HG03095 (cell line): ENCODE data around the gene ZNF324B.
"Not testable (repeated sequence)": the region's sequence is repeated elsewhere in the genome, so short reads cannot be mapped to it uniquely, and the experiment has no call there.

Experiments used
- ATAC-seq: cut with Tn5 transposase; IDR thresholded peaks from one replicate; pipeline ENCODE4 v1.9.1; 2021; ENCODE audit warnings: moderate library complexity; ENCODE audit not compliant: unreplicated experiment

The ZNF324B gene

GRCh38 chr19:58479736-58480480, 28.5 kb downstream of the ZNF324B start:
- ATAC-seq, result no peak

- ATAC-seq, result no peak
Observed at GRCh38 chr19:58480481-58480830, 29.0 kb downstream of the ZNF324B start.

GRCh38 chr19:58480831-58481230, 29.4 kb downstream of the ZNF324B start:
- no peak for ATAC-seq

GRCh38 chr19:58482372-58482771, 30.9 kb downstream of the ZNF324B start:
- no peak for ATAC-seq

GRCh38 chr19:58483776-58484175, 32.4 kb downstream of the ZNF324B start:
- no peak for ATAC-seq

- not testable (repeated sequence) for ATAC-seq
Observed at GRCh38 chr19:58484349-58484748, 32.9 kb downstream of the ZNF324B start.

- no peak for ATAC-seq
Observed at GRCh38 chr19:58491393-58491792, 40.0 kb downstream of the ZNF324B start.

- no peak for ATAC-seq
Observed at GRCh38 chr19:58492265-58492664, 40.8 kb downstream of the ZNF324B start.

GRCh38 chr19:58497634-58498170, 46.3 kb downstream of the ZNF324B start:
- no peak for ATAC-seq

GRCh38 chr19:58498316-58499020, 47.0 kb downstream of the ZNF324B start:
- ATAC-seq, result no peak

- peak; percentile 86 for ATAC-seq
Observed at GRCh38 chr19:58499021-58499927, 47.9 kb downstream of the ZNF324B start.

- ATAC-seq, result no peak
Observed at GRCh38 chr19:58500242-58500641, 48.8 kb downstream of the ZNF324B start.
